HUDEP-2 (cell line): ENCODE results near the gene GSDMA.
"Not testable (repeated sequence)": the region's sequence is repeated elsewhere in the genome, so short reads cannot be mapped to it uniquely, and the experiment has no call there.

Source experiments
- DNase-seq, 76 experiments: peaks; one replicate each; lab custom pipeline; 2025; ENCODE audit not compliant: unreplicated experiment in 76 of 76; lab: John Stamatoyannopoulos, UW

The GSDMA gene

DNA sequence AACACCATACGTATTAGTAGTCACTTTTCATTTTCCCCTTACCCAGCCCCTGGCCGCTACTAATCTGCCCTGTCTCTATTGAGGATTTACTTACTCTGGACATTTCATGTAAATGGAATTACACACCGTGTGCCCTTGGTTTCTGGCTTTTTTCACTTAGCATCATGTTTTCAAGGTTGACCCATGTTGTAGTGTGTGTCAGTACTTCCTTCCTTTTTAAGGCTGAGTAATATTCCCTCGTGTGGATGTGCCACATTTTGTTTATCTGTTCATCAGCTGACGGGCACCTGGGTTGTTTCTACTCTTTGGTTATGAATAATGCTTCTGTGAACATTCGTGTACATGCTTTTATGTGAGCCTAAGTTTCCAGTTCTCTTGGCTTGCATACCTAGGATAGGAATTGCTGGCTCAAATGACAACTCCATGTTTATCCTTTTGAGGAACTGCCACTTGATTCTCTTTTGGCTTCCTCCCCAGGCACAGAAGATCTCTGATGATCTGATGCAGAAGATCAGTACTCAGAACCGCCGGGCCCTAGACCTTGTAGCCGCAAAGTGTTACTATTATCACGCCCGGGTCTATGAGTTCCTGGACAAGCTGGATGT lies 25.5 kb downstream of the GSDMA start:
- DNase-seq: no peak

DNA sequence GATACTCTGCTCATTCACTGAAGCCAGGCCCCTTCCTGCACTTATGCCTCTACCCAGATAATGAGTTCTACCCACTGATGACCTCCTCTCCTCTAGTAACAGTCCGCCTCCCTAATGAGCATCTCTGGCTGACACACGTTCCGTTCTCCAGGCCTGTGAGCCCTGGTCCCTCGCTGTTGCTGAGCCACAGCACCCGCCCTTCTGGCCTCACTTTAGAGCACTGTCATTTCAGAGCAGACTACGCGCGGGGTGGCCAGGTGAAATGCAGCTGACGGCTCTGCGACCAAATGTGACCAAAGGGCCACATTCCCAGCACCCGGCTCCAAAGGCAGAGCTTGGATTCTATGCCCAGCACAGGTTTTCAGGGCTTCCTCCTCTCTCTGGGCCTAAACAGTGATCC lies 31.6 kb downstream of the GSDMA start:
- no peak for DNase-seq

DNA sequence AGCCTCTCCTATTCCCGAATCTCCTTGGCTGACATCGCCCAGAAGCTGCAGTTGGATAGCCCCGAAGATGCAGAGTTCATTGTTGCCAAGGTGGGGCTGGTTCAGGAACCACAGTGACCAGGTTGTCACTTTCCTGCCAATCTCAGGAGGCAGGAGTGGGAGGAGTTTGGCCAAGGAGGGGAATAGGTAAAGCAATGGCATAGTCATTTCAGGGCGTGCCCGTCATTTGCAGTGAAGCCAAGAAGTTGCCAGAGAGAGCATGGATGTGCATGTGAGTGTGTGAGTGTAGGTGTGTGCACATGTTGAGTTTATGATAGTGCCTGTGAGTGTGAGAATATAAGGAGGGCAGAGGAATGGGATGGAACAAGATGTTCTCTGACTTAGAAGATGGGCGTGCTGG lies 32.6 kb downstream of the GSDMA start:
- no peak for DNase-seq

DNA sequence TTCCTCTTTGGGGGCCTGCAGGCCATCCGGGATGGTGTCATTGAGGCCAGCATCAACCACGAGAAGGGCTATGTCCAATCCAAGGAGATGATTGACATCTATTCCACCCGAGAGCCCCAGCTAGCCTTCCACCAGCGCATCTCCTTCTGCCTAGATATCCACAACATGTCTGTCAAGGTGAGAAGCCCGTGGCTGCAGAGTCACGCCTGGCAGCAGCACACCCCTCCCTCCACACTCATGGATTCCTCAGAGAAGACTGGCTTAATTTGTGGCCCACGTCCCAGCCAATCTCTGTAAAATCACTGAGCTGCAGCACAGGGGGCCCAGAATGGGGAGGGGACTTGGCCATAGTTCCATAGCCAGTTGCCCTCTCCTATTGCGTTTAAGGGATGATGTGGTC lies 33.4 kb downstream of the GSDMA start:
- DNase-seq: no peak

DNA sequence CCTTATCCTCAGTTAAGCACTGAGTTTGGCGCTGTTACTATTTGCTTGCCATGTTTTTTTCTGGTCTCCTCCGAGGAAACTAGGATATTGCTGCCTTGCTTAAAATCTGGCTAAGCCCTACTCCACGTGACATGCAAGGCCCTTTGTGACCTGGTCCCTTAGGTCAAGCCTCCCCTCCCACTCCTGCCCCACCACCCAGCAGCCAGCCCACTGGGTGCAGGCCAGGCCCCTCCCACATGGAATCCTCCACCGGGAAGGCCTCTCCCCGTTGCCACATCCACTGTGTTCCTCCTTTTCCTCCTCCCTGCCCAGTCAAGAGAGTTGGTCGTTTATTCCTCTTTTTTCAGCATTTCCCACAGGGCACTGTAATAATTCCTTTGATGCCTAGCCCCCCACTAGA lies 34.0 kb downstream of the GSDMA start:
- no peak for DNase-seq

DNA sequence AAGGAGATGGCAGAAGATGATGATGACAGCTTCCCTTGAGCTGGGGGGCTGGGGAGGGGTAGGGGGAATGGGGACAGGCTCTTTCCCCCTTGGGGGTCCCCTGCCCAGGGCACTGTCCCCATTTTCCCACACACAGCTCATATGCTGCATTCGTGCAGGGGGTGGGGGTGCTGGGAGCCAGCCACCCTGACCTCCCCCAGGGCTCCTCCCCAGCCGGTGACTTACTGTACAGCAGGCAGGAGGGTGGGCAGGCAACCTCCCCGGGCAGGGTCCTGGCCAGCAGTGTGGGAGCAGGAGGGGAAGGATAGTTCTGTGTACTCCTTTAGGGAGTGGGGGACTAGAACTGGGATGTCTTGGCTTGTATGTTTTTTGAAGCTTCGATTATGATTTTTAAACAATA lies 34.7 kb downstream of the GSDMA start:
- no peak for DNase-seq

DNA sequence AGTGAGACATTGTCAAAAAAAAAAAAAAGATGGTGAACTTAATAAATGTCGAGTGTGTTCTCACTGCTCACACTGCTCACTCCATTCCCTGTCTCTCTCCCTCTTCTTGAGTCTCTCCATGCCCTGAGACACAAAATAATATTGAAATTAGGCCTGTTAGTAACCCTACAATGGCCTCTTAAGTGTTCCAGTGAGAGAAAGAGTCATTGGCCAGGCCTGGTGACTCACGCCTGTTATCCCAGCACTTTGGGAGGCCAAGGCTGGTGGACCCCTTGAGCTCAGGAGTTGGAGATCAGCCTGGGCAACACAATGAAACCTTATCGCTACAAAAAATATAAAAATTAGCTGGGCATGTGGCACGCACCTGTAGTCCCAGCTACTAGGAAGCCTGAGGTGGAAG lies 36.3 kb downstream of the GSDMA start:
- DNase-seq: no peak

DNA sequence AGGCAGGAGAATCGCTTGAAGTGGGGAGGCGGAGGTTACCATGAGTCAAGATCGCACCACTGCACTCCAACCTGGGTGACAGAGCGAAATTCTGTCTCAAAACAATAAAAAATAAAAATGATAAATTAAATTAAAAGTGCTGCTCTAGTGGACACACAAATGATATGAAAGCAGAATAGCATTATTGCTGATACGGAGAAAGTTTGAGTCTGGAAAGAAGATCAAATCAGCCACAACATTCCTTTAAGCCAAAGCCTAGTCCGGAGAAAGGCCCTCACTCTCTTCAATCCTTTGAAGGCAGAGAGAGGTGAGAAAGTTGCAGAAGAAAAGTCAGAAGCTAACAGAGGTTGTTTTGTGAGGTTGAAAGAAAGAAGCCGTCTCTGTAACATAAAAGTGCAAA lies 37.4 kb downstream of the GSDMA start:
- no peak for DNase-seq

DNA sequence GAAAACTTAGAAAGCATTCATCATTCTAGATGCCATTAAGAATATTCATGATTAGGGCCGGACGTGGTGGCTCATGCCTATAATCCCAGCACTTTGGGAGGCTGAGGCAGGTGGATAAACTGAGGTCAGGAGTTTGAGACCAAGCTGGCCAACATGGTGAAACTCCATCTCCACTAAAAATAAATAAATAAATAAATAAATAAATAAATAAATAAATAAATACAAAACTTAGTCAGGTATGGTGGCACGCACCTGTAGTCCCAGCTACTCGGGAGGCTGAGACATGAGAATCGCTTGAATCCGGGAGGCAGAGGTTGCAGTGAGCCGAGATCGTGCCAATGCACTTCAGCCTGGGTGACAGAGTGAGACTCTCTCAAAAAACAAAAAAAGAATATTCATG lies 38.5 kb downstream of the GSDMA start:
- not testable (repeated sequence) for DNase-seq

DNA sequence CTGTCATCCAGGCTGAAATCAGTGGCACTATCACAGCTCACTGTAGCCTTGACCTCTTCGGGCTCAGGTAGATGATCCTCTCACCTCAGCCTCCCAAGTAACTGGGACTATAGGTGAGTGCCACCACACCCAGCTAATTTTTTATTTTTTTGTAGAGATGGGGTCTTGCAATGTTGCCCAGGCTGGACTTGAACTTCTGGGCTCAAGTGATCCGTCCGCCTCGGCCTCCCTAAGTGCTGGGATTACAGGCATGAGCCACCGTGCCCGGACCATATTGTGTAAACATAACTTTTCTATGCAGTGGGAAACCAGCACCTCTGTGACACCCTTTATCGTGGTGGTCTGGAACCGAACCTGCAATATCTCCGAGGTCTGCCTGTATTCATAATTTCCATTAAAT lies 41.3 kb downstream of the GSDMA start:
- DNase-seq: no peak

DNA sequence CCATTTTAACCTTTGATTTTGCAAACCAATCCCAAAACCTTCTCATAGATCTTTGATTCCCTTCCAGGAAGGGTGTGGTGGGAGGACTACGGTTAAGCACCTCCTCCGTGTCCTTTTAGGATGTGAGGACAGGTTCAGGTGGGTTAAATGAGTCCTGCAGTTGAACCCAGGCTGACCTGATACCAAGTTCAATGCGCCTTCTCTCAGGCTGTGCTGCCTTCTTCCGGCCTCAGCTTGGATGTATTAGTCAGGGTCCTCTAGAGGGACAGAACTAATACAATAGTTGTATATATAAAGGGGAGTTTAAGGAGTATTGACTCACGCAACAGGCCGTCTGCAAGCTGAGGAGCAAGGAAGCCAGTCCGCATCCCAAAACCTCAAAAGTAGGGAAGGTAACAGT lies 41.9 kb downstream of the GSDMA start:
- no peak for DNase-seq

DNA sequence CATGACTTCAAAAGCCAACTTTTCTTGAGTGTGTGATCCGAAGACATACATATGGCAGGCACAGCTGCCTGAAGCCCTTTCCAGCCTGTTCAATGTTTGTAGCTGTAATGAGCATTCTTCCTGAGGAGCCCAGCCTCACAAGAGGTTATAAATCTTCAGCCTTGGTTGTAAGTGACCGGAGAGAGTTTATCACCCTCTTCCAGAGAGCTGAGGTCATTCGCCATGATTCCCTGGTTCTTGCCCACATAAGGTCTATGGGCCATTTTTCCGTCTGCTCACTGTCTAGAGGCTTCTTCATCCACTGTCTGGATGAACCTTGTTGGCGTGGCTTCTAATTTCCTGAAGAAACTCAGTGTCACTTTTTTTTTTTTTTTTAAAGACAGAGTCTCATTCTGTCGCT lies 42.7 kb downstream of the GSDMA start:
- no peak for DNase-seq

DNA sequence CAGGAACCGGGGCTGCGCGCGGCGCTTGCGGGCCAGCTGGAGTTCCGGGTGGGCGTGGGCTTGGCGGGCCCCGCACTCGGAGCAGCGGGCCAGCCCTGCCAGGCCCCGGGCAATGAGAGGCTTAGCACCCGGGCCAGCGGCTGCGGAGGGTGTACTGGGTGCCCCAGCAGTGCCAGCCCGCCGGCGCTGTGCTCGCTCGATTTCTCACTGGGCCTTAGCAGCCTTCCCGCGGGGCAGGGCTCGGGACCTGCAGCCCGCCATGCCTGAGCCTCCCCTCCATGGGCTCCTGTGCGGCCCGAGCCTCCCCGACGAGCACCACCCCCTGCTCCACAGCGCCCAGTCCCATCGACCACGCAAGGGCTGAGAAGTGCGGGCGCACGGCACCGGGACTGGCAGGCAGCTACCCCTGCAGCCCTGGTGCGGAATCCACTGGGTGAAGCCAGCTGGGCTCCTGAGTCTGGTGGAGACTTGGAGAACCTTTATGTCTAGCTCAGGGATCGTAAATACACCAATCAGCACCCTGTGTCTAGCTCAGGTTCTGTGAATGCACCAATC lies 48.2 kb downstream of the GSDMA start:
- DNase-seq: not testable (repeated sequence)

DNA sequence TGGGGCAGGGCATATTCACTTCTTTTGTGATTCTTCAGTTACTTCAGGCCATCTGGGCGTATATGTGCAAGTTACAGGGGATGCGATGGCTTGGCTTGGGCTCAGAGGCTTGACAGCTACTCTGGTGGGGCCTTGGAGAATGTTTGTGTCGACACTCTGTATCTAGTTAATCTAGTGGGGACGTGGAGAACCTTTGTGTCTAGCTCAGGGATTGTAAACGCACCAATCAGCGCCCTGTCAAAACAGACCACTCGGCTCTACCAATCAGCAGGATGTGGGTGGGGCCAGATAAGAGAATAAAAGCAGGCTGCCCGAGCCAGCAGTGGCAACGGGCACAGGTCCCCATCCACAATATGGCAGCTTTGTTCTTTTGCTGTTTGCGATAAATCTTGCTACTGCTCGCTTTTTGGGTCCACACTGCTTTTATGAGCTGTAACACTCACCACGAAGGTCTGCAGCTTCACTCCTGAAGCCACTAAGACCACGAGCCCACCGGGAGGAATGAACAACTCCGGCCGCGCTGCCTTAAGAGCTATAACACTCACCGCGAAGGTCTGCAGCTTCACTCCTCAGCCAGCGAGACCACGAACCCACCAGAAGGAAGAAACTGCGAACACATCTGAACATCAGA lies 49.3 kb downstream of the GSDMA start:
- not testable (repeated sequence) for DNase-seq

DNA sequence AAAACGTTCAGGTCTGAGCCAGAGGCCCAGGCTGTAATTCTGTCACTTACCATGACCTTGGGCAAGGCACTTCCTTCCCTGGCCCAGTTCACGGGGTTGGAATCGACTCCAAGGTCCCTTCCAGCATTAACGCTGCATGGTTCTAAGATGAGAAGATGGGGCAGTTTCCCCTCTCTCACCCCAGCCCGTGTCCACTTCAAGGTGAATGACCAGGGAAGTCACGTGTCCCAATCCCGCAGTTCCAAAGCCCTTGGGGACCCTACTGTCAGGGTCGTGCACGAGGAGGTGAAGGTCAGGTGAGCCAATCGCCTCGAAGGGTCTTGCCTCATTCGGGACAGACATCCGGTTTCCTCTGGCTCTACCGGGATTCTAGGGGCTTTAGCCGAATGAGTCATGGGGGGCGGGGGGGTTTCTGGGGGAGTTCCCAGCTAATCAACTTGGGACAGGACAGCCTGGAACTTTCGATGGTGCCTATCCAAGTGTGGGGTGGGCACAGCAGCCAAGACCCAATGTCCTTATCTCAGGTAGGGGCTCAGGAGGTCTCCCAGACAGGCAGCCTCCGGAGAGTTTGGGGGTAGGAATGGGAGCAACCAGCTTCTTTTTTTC lies 51.7 kb downstream of the GSDMA start:
- no peak for DNase-seq

DNA sequence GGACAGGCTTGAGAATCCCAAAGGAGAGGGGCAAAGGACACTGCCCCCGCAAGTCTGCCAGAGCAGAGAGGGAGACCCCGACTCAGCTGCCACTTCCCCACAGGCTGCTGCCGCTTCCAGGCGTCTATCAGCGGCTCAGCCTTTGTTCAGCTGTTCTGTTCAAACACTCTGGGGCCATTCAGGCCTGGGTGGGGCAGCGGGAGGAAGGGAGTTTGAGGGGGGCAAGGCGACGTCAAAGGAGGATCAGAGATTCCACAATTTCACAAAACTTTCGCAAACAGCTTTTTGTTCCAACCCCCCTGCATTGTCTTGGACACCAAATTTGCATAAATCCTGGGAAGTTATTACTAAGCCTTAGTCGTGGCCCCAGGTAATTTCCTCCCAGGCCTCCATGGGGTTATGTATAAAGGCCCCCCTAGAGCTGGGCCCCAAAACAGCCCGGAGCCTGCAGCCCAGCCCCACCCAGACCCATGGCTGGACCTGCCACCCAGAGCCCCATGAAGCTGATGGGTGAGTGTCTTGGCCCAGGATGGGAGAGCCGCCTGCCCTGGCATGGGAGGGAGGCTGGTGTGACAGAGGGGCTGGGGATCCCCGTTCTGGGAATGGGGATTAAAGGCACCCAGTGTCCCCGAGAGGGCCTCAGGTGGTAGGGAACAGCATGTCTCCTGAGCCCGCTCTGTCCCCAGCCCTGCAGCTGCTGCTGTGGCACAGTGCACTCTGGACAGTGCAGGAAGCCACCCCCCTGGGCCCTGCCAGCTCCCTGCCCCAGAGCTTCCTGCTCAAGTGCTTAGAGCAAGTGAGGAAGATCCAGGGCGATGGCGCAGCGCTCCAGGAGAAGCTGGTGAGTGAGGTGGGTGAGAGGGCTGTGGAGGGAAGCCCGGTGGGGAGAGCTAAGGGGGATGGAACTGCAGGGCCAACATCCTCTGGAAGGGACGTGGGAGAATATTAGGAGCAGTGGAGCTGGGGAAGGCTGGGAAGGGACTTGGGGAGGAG lies 52.5 kb downstream of the GSDMA start, which contains the start of gene CSF3:
Gene CSF3, plus strand, starts transcription at position 436 of the 993 bp plus-strand sequence. Its CDS starts 35 bp downstream, at position 471.
- DNase-seq: no peak

DNA sequence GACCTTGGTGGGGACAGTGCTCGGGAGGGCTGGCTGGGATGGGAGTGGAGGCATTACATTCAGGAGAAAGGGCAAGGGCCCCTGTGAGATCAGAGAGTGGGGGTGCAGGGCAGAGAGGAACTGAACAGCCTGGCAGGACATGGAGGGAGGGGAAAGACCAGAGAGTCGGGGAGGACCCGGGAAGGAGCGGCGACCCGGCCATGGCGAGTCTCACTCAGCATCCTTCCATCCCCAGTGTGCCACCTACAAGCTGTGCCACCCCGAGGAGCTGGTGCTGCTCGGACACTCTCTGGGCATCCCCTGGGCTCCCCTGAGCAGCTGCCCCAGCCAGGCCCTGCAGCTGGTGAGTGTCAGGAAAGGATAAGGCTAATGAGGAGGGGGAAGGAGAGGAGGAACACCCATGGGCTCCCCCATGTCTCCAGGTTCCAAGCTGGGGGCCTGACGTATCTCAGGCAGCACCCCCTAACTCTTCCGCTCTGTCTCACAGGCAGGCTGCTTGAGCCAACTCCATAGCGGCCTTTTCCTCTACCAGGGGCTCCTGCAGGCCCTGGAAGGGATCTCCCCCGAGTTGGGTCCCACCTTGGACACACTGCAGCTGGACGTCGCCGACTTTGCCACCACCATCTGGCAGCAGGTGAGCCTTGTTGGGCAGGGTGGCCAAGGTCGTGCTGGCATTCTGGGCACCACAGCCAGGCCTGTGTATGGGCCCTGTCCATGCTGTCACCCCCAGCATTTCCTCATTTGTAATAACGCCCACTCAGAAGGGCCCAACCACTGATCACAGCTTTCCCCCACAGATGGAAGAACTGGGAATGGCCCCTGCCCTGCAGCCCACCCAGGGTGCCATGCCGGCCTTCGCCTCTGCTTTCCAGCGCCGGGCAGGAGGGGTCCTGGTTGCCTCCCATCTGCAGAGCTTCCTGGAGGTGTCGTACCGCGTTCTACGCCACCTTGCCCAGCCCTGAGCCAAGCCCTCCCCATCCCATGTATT lies 53.5 kb downstream of the GSDMA start:
- no peak for DNase-seq

DNA sequence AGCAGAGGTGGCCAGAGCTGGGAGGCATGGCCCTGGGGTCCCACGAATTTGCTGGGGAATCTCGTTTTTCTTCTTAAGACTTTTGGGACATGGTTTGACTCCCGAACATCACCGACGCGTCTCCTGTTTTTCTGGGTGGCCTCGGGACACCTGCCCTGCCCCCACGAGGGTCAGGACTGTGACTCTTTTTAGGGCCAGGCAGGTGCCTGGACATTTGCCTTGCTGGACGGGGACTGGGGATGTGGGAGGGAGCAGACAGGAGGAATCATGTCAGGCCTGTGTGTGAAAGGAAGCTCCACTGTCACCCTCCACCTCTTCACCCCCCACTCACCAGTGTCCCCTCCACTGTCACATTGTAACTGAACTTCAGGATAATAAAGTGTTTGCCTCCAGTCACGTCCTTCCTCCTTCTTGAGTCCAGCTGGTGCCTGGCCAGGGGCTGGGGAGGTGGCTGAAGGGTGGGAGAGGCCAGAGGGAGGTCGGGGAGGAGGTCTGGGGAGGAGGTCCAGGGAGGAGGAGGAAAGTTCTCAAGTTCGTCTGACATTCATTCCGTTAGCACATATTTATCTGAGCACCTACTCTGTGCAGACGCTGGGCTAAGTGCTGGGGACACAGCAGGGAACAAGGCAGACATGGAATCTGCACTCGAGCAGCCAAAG lies 54.7 kb downstream of the GSDMA start:
- DNase-seq: no peak
